Measurements from ENCODE around the gene LMAN2.

The LMAN2 gene

DNA sequence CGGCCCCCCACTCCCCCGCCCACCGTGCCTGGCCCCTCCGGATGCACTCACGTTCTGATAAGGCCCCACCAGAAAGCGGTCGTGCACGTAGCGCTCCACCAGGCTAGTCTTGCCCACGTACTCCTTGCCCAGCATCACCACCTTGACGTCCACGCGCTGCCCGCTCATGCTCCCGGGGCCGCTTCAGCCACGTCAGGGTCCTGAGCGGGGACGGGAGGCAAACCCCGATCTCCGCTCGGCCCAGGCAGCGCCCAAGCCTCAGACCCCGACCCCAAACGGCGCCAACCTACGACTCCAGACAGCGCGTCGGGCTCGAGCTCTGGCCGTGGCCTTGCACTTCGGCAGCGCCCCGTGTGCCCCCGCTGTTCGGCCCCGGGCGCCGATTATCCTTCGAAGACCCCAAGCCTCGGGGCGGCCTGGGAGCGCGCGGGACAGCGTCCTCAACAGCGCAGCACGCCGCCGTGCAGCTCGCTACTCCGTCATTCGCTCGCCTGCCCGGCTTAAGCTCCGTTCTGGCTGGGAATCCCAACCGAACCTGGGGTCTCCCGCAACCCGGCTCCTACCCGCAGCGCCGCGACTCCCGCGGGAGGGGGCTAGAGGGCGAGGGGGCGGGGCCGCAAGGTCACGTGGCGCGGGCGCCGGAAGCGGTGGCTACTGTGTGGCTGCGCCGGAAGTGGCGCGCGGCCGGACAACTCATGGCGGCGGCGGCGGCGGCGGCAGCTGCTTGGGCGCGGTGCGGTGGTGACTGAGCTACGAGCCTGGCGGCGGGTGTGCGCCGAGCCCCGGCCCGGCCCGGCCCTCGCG is 48.1 kb downstream of the LMAN2 start, which contains the start of the genes PRELID1 and RAB24:
Gene PRELID1, plus strand, starts transcription at position 679 of the 804 bp plus-strand sequence. CDS start 187 bp downstream, outside the sequence.
Gene RAB24, minus strand, starts transcription at position 599 of the 804 bp plus-strand sequence. Its CDS starts 431 bp downstream, at position 168.
- TF ChIP-seq, protein P1, sequence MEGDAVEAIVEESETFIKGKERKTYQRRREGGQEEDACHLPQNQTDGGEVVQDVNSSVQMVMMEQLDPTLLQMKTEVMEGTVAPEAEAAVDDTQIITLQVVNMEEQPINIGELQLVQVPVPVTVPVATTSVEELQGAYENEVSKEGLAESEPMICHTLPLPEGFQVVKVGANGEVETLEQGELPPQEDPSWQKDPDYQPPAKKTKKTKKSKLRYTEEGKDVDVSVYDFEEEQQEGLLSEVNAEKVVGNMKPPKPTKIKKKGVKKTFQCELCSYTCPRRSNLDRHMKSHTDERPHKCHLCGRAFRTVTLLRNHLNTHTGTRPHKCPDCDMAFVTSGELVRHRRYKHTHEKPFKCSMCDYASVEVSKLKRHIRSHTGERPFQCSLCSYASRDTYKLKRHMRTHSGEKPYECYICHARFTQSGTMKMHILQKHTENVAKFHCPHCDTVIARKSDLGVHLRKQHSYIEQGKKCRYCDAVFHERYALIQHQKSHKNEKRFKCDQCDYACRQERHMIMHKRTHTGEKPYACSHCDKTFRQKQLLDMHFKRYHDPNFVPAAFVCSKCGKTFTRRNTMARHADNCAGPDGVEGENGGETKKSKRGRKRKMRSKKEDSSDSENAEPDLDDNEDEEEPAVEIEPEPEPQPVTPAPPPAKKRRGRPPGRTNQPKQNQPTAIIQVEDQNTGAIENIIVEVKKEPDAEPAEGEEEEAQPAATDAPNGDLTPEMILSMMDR (IDR thresholded peaks at IDR 0.05; ENCODE audit: insufficient read depth, low read length, poor library complexity, severe bottlenecking) = peak; percentile 43
- Histone ChIP-seq H3K27me3 (replicated peaks; ENCODE audit: control insufficient read depth, insufficient read depth, low read length) (no peaks in the 10 kb centered on the region), H3K4me3 (replicated peaks; ENCODE audit: low read depth, low read length) (peak within 1 kb of the TSS; percentile 80), H3K36me3 (ENCODE audit: control insufficient read depth, insufficient read depth, low read length) (peaks cover 12% of the 10 kb centered on the region)
- peak; percentile 88 for DNase-seq (ENCODE audit: extremely low read depth, insufficient read length)

DNA sequence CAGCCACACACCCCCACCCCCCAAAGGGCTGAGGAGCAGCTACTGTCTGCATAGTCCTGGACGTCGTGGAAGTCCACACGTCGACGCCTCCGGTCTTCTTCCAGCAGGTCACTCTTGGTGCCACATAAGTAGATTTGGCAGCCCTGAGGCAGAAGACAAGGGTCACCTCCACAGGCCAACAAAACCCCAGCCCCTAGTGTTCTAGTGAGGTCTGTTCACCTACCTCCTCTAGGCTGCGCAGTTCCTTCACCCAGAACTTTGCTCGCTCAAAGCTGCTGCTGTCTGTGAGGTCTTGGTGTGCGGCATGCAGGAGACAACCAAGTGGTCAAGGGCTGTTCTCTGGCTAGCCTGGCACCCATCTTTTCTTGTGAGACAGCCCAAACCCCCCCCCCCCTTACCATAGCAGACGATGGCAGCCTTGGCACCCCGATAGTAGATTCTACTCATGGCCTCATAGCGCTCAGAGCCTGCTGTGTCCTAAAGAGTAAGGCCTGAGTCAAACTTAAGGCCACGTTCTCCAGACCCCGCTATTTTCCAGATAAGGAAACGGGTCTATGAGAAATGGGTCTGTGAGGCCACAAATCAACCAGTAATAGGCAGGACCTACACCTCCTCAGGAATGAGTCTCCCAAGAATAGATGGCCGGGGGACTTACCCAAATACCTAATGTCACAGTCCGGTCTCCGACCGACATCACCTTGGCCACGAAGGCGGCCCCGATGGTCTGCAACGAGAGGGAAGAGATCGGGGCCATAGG is 48.9 kb downstream of the LMAN2 start:
- TF ChIP-seq, protein P1 (IDR thresholded peaks at IDR 0.05; ENCODE audit: insufficient read depth, low read length, poor library complexity, severe bottlenecking) = peak; percentile 40
- H3K36me3 ChIP-seq (ENCODE audit: control insufficient read depth, insufficient read depth, low read length) = peaks cover 12% of the 10 kb centered on the region
- H3K4me3 ChIP-seq (replicated peaks; ENCODE audit: low read depth, low read length) = peak overlapping the region; percentile 80
- DNase-seq (ENCODE audit: extremely low read depth, insufficient read length) = no peak
- H3K27me3 ChIP-seq (replicated peaks; ENCODE audit: control insufficient read depth, insufficient read depth, low read length) = no peaks in the 10 kb centered on the region

DNA sequence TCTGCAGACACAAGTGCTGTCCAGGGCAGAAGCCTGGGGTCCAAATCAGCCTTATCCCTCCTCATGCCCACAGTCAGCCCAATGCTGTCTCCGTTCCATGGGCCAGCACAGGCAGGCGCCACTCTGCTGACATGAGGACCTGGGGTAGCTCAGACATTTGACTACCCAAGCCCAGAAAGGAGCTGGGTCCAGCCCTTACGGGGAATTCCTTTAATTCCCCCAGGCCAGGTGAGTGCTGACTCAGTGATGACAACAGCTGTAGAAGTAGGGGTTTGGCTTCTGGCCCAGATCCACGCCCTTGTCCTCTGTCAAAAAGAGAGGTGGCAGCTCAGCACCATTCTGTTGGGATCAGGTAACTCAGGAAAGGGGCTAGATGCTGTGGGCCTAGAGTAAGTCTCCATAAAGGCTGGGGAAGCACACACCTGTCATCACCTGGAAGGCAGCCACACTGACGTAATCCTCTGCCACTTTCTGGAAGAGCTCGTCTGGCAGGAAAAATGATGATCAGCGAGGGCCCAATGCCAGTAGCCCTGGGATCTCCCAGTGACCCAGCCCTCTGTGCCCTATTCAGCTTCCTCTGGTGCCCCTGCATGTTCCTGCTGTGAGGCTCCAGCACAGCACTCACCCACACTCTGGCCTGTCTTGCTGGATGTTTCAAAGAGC is 49.8 kb downstream of the LMAN2 start:
- TF ChIP-seq, protein P1 (IDR thresholded peaks at IDR 0.05; ENCODE audit: insufficient read depth, low read length, poor library complexity, severe bottlenecking) = no peak
- DNase-seq (ENCODE audit: extremely low read depth, insufficient read length) = no peak
- H3K36me3 ChIP-seq (ENCODE audit: control insufficient read depth, insufficient read depth, low read length) = peaks cover 12% of the 10 kb centered on the region
- H3K27me3 ChIP-seq (replicated peaks; ENCODE audit: control insufficient read depth, insufficient read depth, low read length) = no peaks in the 10 kb centered on the region
- peak overlapping the region; percentile 80; the same call in 1 of the 2 replicates for H3K4me3 ChIP-seq (replicated peaks; ENCODE audit: low read depth, low read length)

DNA sequence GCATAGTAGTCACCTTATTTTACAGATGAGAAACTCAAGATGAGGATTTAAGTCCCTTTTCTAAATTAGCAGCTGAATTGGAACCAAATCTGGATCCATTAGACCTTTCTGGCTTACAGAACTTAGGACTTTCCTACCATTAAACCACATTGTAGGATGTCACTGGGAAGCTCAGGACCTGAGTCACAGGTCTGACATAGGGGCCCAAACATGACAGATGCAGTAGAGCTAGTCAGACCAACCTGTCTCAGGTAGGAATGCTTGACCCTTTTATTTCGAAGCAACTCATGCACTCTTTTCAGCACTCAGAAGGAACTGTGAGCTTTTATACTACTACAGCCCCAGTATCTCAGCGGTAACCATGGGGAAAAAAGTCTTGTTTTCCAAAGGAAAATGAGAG is 50.5 kb downstream of the LMAN2 start:
- DNase-seq (ENCODE audit: extremely low read depth, insufficient read length) = no peak
- H3K36me3 ChIP-seq (ENCODE audit: control insufficient read depth, insufficient read depth, low read length) = peaks cover 15% of the 10 kb centered on the region
- H3K27me3 ChIP-seq (replicated peaks; ENCODE audit: control insufficient read depth, insufficient read depth, low read length) = no peaks in the 10 kb centered on the region
- TF ChIP-seq, protein P1 (IDR thresholded peaks at IDR 0.05; ENCODE audit: insufficient read depth, low read length, poor library complexity, severe bottlenecking) = no peak
- no peak overlapping the region for H3K4me3 ChIP-seq (replicated peaks; ENCODE audit: low read depth, low read length)

DNA sequence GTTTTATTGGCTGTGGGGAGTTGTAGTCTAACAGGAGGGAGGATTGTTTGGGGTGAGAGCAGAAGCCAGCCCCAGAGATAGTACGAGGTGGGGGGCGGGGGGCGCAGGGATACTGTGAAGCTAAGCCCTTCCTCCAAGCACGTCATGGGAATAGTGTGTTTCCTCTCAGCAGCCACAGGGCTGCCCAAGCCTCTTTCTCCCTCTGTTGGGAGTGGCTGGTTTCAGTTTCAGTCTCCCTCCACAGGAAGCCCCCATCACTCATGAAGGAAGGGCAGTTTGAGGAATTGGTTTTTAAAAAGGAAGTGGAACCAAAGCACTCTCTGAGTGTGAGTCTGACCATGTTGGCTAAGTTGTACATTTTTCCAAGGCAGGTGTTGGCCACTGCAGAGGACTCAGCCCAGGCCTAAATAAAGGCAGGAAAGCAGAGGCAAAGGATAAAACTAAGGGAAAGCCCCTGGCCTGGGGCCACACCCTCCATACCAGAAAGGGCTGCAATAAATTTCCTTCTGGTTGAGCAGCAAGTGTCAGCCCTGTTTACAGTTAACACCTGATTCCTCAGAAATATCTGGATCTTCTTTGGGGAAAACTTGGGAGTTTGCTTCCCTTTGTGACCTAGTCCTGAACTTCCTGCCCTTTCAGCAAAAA is 51.1 kb downstream of the LMAN2 start:
- Histone ChIP-seq H3K27me3 (replicated peaks; ENCODE audit: control insufficient read depth, insufficient read depth, low read length) (no peaks in the 10 kb centered on the region), H3K36me3 (ENCODE audit: control insufficient read depth, insufficient read depth, low read length) (peaks cover 15% of the 10 kb centered on the region), H3K4me3 (replicated peaks; ENCODE audit: low read depth, low read length) (no peak overlapping the region)
- peak; percentile 63 for DNase-seq (ENCODE audit: extremely low read depth, insufficient read length)
- TF ChIP-seq, protein P1 (IDR thresholded peaks at IDR 0.05; ENCODE audit: insufficient read depth, low read length, poor library complexity, severe bottlenecking) = no peak

Data from GM06990 (cell line).